ENCODE data around the gene FAM53B. TPM values are rescaled to one million over a fixed set of nuclear protein-coding genes. Genes with fewer than 3 reads are reported as not detected.

Gene FAM53B
- total RNA-seq, 1 experiment from 2014 or later = 9.8 TPM

DNA sequence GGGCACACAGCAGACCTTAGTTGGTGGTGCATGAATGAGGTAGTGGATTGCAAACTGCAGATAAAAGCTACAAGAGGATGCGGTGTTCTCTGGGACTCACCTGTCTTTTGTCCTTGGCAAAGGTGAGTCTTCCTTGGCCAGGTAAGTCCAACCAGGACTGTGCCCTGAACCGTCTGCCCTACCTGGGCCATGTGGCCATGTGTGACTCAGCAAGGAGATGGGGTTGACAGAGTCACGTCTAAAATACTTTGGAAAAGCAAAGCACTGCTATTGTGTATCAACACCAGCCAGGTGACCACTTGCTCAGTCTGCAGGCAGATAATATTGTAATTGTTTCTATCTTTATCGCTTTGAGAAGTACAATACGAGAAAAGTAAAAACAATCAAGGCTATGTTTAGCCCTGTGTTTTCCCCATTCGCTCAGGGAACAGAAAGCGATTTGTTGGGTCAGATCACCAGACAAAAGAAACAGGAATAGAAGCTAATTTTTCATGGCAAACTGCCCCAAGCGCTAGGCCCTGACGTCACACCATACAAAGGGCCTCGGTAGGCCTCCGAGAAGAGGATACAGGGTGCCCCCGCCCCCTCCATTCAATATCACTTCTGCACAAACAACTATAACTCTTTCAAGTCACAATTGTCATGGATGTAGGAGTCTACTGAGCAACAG lies 57.3 kb downstream of the FAM53B start:
- H3K79me2 ChIP-seq (ENCODE audit: low read depth) = no peaks in the 10 kb centered on the region
- no peak overlapping the region for H3K4me2 ChIP-seq
- no peaks in the 10 kb centered on the region for H3K36me3 ChIP-seq (ENCODE audit: low read depth)
- no peaks in the 10 kb centered on the region for H3F3A ChIP-seq (ENCODE audit: insufficient read depth, low read depth)
- H4K20me1 ChIP-seq (ENCODE audit: insufficient read depth) = no peaks in the 10 kb centered on the region
- no peaks in the 10 kb centered on the region for H3K9me3 ChIP-seq (ENCODE audit: insufficient read depth, low read depth)
- H2AFZ ChIP-seq = no peak overlapping the region
- no peaks in the 10 kb centered on the region for H3K9me2 ChIP-seq (ENCODE audit: insufficient read depth)
- no peak overlapping the region for H3K27ac ChIP-seq
- no TSS peak for BruUV-seq (replicated peaks)
- no peaks in the 10 kb centered on the region for H3K27me3 ChIP-seq (ENCODE audit: insufficient read depth, low read depth)
- H3K4me3 ChIP-seq = no peak overlapping the region
- ChIA-PET CTCF (no interaction called here), POLR2A (ENCODE audit: unreplicated experiment) (no interaction called here)
- intact Hi-C loops (cut with micrococcal nuclease; ENCODE audit: unreplicated experiment) = no loop called here
- TF ChIP-seq, protein P1, sequence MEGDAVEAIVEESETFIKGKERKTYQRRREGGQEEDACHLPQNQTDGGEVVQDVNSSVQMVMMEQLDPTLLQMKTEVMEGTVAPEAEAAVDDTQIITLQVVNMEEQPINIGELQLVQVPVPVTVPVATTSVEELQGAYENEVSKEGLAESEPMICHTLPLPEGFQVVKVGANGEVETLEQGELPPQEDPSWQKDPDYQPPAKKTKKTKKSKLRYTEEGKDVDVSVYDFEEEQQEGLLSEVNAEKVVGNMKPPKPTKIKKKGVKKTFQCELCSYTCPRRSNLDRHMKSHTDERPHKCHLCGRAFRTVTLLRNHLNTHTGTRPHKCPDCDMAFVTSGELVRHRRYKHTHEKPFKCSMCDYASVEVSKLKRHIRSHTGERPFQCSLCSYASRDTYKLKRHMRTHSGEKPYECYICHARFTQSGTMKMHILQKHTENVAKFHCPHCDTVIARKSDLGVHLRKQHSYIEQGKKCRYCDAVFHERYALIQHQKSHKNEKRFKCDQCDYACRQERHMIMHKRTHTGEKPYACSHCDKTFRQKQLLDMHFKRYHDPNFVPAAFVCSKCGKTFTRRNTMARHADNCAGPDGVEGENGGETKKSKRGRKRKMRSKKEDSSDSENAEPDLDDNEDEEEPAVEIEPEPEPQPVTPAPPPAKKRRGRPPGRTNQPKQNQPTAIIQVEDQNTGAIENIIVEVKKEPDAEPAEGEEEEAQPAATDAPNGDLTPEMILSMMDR (conservative IDR thresholded peaks at IDR 0.05) = no peak
- TF ChIP-seq EZH2 (IDR thresholded peaks at IDR 0.05; ENCODE audit: low read depth) = no peak
- no peaks in the 10 kb centered on the region for H3K4me1 ChIP-seq (replicated peaks; ENCODE audit: insufficient read depth)
- no peak for DNase-seq

DNA sequence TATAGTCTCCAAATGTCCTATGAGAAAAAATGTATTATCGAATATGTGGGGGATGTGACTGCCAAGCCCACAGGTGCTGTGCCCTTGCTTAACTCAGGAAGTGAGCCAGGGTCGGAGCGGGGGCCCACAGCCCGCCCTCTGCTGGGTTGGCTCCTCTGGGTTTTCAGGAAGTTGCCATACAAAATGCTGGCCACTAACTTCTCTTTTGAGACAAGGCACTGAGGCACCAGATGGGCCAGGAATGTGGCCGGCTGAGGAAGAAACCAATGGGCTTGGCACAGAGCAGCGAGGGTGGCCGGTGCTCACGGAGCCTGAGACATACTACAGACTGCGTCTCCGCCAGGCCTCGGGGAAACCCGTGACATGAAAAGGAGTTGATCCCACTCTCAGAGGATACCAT lies 58.9 kb downstream of the FAM53B start:
- no peak overlapping the region for H2AFZ ChIP-seq
- H3K9me3 ChIP-seq (ENCODE audit: insufficient read depth, low read depth) = no peaks in the 10 kb centered on the region
- no TSS peak for BruUV-seq (replicated peaks)
- no peaks in the 10 kb centered on the region for H3K36me3 ChIP-seq (ENCODE audit: low read depth)
- H3K4me1 ChIP-seq (replicated peaks; ENCODE audit: insufficient read depth) = no peaks in the 10 kb centered on the region
- no peak overlapping the region for H3K27ac ChIP-seq
- H3K9me2 ChIP-seq (ENCODE audit: insufficient read depth) = no peaks in the 10 kb centered on the region
- TF ChIP-seq, protein P1 (conservative IDR thresholded peaks at IDR 0.05) = no peak
- no peak for TF ChIP-seq EZH2 (IDR thresholded peaks at IDR 0.05; ENCODE audit: low read depth)
- DNase-seq = no peak
- H3K4me2 ChIP-seq = no peak overlapping the region
- no peaks in the 10 kb centered on the region for H4K20me1 ChIP-seq (ENCODE audit: insufficient read depth)
- POLR2A ChIA-PET (ENCODE audit: unreplicated experiment) = no interaction called here
- intact Hi-C loops (cut with micrococcal nuclease; ENCODE audit: unreplicated experiment) = no loop called here
- H3F3A ChIP-seq (ENCODE audit: insufficient read depth, low read depth) = no peaks in the 10 kb centered on the region
- CTCF ChIA-PET = no interaction called here
- H3K79me2 ChIP-seq (ENCODE audit: low read depth) = no peaks in the 10 kb centered on the region
- H3K4me3 ChIP-seq = no peak overlapping the region
- H3K27me3 ChIP-seq (ENCODE audit: insufficient read depth, low read depth) = no peaks in the 10 kb centered on the region

DNA sequence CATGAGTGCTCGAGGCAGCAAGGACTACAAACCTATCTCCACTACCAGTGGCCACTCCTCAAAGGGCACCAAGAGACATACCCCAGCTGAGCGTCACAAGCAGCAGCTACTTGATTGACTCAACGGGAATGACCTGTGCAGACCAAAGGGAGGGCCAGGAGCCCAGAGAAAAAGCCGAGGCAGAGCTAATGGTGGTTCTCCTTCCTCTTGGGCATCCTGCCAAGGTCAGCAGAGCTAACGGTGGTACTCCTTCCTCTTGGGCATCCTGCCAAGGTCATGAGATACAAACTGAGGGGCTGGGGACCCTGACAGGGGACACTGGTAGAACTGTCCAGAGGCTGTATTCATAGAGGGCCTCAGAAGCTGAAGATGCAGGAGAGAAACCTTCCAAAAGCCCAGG lies 60.4 kb downstream of the FAM53B start:
- Histone ChIP-seq H3K4me3 (no peak overlapping the region), H3K4me1 (replicated peaks; ENCODE audit: insufficient read depth) (no peaks in the 10 kb centered on the region), H4K20me1 (ENCODE audit: insufficient read depth) (no peaks in the 10 kb centered on the region), H3K9me2 (ENCODE audit: insufficient read depth) (no peaks in the 10 kb centered on the region), H3K36me3 (ENCODE audit: low read depth) (no peaks in the 10 kb centered on the region), H3F3A (ENCODE audit: insufficient read depth, low read depth) (no peaks in the 10 kb centered on the region), H3K27ac (no peak overlapping the region), H3K79me2 (ENCODE audit: low read depth) (no peaks in the 10 kb centered on the region), H2AFZ (no peak overlapping the region), H3K27me3 (ENCODE audit: insufficient read depth, low read depth) (no peaks in the 10 kb centered on the region), H3K9me3 (ENCODE audit: insufficient read depth, low read depth) (no peaks in the 10 kb centered on the region), H3K4me2 (no peak overlapping the region)
- TF ChIP-seq, protein P1 (conservative IDR thresholded peaks at IDR 0.05) = no peak
- TF ChIP-seq EZH2 (IDR thresholded peaks at IDR 0.05; ENCODE audit: low read depth) = no peak
- ChIA-PET CTCF (no interaction called here), POLR2A (ENCODE audit: unreplicated experiment) (no interaction called here)
- BruUV-seq (replicated peaks) = no TSS peak
- DNase-seq = no peak
- intact Hi-C loops (cut with micrococcal nuclease; ENCODE audit: unreplicated experiment) = no loop called here
